ENCODE measurements around the gene COA8. TPM values are rescaled to one million over a fixed set of nuclear protein-coding genes. Genes with fewer than 3 reads are reported as not detected.

The COA8 gene
- total and polyA plus RNA-seq, 10 of the 15 experiments (the other 5 are each of a cell fraction or from before 2014, with no cell fraction given), result 6.1 to 69.5 (median 25.8) TPM

- TF ChIP-seq CTCF (IDR thresholded peaks at IDR 0.05 in 2 of 3, conservative IDR thresholded peaks at IDR 0.05 in 1 of 3; ENCODE audit: control insufficient read depth in 2 of 3, extremely low read depth in 1 of 3, insufficient read depth in 1 of 3, low read depth in 3 of 3, low read length in 3 of 3) (no peak), BHLHE40 (IDR thresholded peaks at IDR 0.05; ENCODE audit: borderline replicate concordance in 1 of 2, low read depth in 2 of 2, low read length in 1 of 2) (peak in 1 of 2 experiments; percentile 65; a peak in 1 of 4 replicates), NFYB (IDR thresholded peaks at IDR 0.05; ENCODE audit: insufficient read depth, low read depth, low read length) (no peak), SMAD1 (IDR thresholded peaks at IDR 0.05; ENCODE audit: low read depth, partially characterized antibody) (no peak), IRF4 (IDR thresholded peaks at IDR 0.05; ENCODE audit: low read depth, low read length) (peak; percentile 65; the same call in 1 of the 2 replicates), ETV6 (conservative IDR thresholded peaks at IDR 0.05 in 1 of 2, IDR thresholded peaks at IDR 0.05 in 1 of 2; ENCODE audit: borderline replicate concordance in 1 of 2, low read depth in 1 of 2) (peak in 1 of 2 experiments; percentile 94; a peak in 2 of 4 replicates), CREM (IDR thresholded peaks at IDR 0.05; ENCODE audit: low read depth) (0 out of 2 replicates have a peak, but pooled peaks have one; percentile 42), MTA3 (IDR thresholded peaks at IDR 0.05; ENCODE audit: borderline replicate concordance, low read length) (0 out of 2 replicates have a peak, but pooled peaks have one; percentile 37), GATAD2B (conservative IDR thresholded peaks at IDR 0.05; ENCODE audit: low read depth) (no peak), NFIC (IDR thresholded peaks at IDR 0.05; ENCODE audit: low read depth, low read length) (peak; percentile 27; the same call in 1 of the 2 replicates), ATF2 (IDR thresholded peaks at IDR 0.05; ENCODE audit: low read length) (peak; percentile 54; the same call in 1 of the 2 replicates), TCF3 (IDR thresholded peaks at IDR 0.05; ENCODE audit: borderline replicate concordance, insufficient read depth, low read depth, low read length) (no peak), DPF2 (IDR thresholded peaks at IDR 0.05) (peak; percentile 68; the same call in 1 of the 2 replicates), JUNB (IDR thresholded peaks at IDR 0.05) (peak; percentile 83), PAX8 (IDR thresholded peaks at IDR 0.05) (no peak), IKZF2 (IDR thresholded peaks at IDR 0.05) (peak in 1 of 2 experiments; percentile 36; a peak in 3 of 4 replicates), GABPA (IDR thresholded peaks at IDR 0.05; ENCODE audit: low read depth) (peak; percentile 54; the same call in 1 of the 2 replicates), RUNX3 (IDR thresholded peaks at IDR 0.05; ENCODE audit: low read length) (peak; percentile 83), MTA2 (IDR thresholded peaks at IDR 0.05; ENCODE audit: low read depth) (0 out of 2 replicates have a peak, but pooled peaks have one; percentile 30)
- TF ChIP-seq, protein P1, sequence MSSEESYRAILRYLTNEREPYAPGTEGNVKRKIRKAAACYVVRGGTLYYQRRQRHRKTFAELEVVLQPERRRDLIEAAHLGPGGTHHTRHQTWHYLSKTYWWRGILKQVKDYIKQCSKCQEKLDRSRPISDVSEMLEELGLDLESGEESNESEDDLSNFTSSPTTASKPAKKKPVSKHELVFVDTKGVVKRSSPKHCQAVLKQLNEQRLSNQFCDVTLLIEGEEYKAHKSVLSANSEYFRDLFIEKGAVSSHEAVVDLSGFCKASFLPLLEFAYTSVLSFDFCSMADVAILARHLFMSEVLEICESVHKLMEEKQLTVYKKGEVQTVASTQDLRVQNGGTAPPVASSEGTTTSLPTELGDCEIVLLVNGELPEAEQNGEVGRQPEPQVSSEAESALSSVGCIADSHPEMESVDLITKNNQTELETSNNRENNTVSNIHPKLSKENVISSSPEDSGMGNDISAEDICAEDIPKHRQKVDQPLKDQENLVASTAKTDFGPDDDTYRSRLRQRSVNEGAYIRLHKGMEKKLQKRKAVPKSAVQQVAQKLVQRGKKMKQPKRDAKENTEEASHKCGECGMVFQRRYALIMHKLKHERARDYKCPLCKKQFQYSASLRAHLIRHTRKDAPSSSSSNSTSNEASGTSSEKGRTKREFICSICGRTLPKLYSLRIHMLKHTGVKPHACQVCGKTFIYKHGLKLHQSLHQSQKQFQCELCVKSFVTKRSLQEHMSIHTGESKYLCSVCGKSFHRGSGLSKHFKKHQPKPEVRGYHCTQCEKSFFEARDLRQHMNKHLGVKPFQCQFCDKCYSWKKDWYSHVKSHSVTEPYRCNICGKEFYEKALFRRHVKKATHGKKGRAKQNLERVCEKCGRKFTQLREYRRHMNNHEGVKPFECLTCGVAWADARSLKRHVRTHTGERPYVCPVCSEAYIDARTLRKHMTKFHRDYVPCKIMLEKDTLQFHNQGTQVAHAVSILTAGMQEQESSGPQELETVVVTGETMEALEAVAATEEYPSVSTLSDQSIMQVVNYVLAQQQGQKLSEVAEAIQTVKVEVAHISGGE (CRISPR knock-in tag; IDR thresholded peaks at IDR 0.05), result no peak
- TF ChIP-seq, protein P2, sequence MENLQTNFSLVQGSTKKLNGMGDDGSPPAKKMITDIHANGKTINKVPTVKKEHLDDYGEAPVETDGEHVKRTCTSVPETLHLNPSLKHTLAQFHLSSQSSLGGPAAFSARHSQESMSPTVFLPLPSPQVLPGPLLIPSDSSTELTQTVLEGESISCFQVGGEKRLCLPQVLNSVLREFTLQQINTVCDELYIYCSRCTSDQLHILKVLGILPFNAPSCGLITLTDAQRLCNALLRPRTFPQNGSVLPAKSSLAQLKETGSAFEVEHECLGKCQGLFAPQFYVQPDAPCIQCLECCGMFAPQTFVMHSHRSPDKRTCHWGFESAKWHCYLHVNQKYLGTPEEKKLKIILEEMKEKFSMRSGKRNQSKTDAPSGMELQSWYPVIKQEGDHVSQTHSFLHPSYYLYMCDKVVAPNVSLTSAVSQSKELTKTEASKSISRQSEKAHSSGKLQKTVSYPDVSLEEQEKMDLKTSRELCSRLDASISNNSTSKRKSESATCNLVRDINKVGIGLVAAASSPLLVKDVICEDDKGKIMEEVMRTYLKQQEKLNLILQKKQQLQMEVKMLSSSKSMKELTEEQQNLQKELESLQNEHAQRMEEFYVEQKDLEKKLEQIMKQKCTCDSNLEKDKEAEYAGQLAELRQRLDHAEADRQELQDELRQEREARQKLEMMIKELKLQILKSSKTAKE (IDR thresholded peaks at IDR 0.05; ENCODE audit: low read depth, poor library complexity, severe bottlenecking), result peak; percentile 74
Observed at GRCh38 chr14:103593577-103593976, 30.8 kb downstream of the COA8 start (continued).
